Keratinocyte (primary cell): Measurements from ENCODE around the gene KIRREL2. TPM values are rescaled to one million over a fixed set of nuclear protein-coding genes. Genes with fewer than 3 reads are reported as not detected.

Experiments
- DNase-seq: peaks from one replicate; pipeline ENCODE4 v3.0.0-alpha.2; 2011; ENCODE audit warnings: low read depth, missing footprints, low spot score
- FAIRE-seq: peaks from 2 replicates; lab custom pipeline; 2011; peaks lifted over from hg19 to GRCh38; lab: Jason Lieb, UNC
- H2AFZ ChIP-seq: 2 replicates; pipeline ENCODE4 v1.6.0; 2012; ENCODE audit warnings: low read length, control low read depth, inconsistent platforms; ENCODE audit not compliant: control insufficient read depth
- H3K27ac ChIP-seq: 2 replicates; pipeline ENCODE4 v1.5.1; 2011; ENCODE audit warnings: low read length; ENCODE audit not compliant: control insufficient read depth, insufficient read depth
- H3K27me3 ChIP-seq: 3 replicates; pipeline ENCODE4 v1.6.0; 2011; ENCODE audit warnings: low read length; ENCODE audit not compliant: control insufficient read depth, insufficient read depth; ENCODE audit errors: extremely low read depth
- H3K36me3 ChIP-seq, 2 experiments: 2 replicates in 1 of 2; 3 replicates in 1 of 2; pipeline ENCODE4 v1.5.1; 2011; ENCODE audit warnings: low read length in 2 of 2, mild to moderate bottlenecking in 1 of 2; ENCODE audit not compliant: control insufficient read depth in 2 of 2, insufficient read depth in 2 of 2; ENCODE audit errors: extremely low read depth in 1 of 2
- H3K4me1 ChIP-seq: 3 replicates; pipeline ENCODE4 v1.5.1; 2011; ENCODE audit warnings: low read length; ENCODE audit not compliant: control insufficient read depth, insufficient read depth; ENCODE audit errors: extremely low read depth
- H3K4me2 ChIP-seq: 3 replicates; pipeline ENCODE4 v1.6.0; 2011; ENCODE audit warnings: low read depth, low read length; ENCODE audit not compliant: control insufficient read depth, insufficient read depth; ENCODE audit errors: extremely low read depth
- H3K4me3 ChIP-seq, 3 experiments: fragments of 200-600 bp in 1 of 3; sonication (generic) in 1 of 3; 2 replicates in 2 of 3; 3 replicates in 1 of 3; pipeline ENCODE4 v1.5.1; 2011 to 2016; ENCODE audit warnings: low read length in 3 of 3, mild to moderate bottlenecking in 3 of 3, control low read depth in 2 of 3, inconsistent platforms in 1 of 3, low read depth in 1 of 3, mixed read lengths in 1 of 3, mixed run types in 1 of 3, moderate library complexity in 1 of 3; ENCODE audit not compliant: control insufficient read depth in 2 of 3, insufficient read depth in 2 of 3; ENCODE audit errors: extremely low read depth in 1 of 3
- H3K79me2 ChIP-seq: 2 replicates; pipeline ENCODE4 v1.6.0; 2012; ENCODE audit warnings: low read length; ENCODE audit not compliant: control insufficient read depth, insufficient read depth
- H3K9ac ChIP-seq: 3 replicates; pipeline ENCODE4 v1.6.0; 2011; ENCODE audit warnings: low read length; ENCODE audit not compliant: control insufficient read depth, insufficient read depth; ENCODE audit errors: extremely low read depth
- H3K9me1 ChIP-seq: 3 replicates; pipeline ENCODE4 v1.6.0; 2011; ENCODE audit warnings: low read length; ENCODE audit not compliant: control insufficient read depth, insufficient read depth; ENCODE audit errors: extremely low read depth
- H3K9me3 ChIP-seq: 2 replicates; pipeline ENCODE4 v1.5.1; 2012; ENCODE audit warnings: low read depth, low read length; ENCODE audit not compliant: control insufficient read depth
- H4K20me1 ChIP-seq: 3 replicates; pipeline ENCODE4 v1.6.0; 2011; ENCODE audit warnings: low read length; ENCODE audit not compliant: control insufficient read depth, insufficient read depth; ENCODE audit errors: extremely low read depth
- CTCF ChIP-seq, 3 experiments: IDR thresholded peaks in 1 of 3; conservative IDR thresholded peaks in 1 of 3; optimal IDR thresholded peaks in 1 of 3; 2 replicates in 2 of 3; 3 replicates in 1 of 3; pipeline versions ENCODE3 to v1.5.1; 2011; ENCODE audit warnings: low read length in 3 of 3, mild to moderate bottlenecking in 3 of 3, moderate library complexity in 2 of 3, control low read depth in 1 of 3, inconsistent platforms in 1 of 3; ENCODE audit not compliant: insufficient read depth in 2 of 3; ENCODE audit errors: extremely low read depth in 1 of 3
- EZH2 ChIP-seq: IDR thresholded peaks from one replicate; pipeline ENCODE4 v1.6.1; 2012; ENCODE audit warnings: inconsistent platforms, mild to moderate bottlenecking, low read length, moderate library complexity
- dilution Hi-C: fragments of 300-500 bp; cut with MboI; formaldehyde crosslinking; loops from one replicate; pipeline ENCODE4 v1.7.0; 2020; ENCODE audit warnings: low sequenced_read_pairs; ENCODE audit not compliant: extremely low pct_ligation_motif_present
- polyA plus RNA-seq, 5 experiments: library from polyadenylated mRNA; depleted of rRNA in 3 of 5; stranded (reverse) in 3 of 5; stranded (forward) in 1 of 5; unstranded in 1 of 5; fragments of >200 nt; gene quantifications; 1 replicate in 1 of 5; 2 replicates in 3 of 5; 3 replicates in 1 of 5; pipeline versions ENCODE4 v1.2.1 to v1.2.3, GENCODE V29; 2011 to 2012; ENCODE audit warnings: missing spikeins in 2 of 5, low read depth in 1 of 5, low replicate concordance in 1 of 5

Gene KIRREL2
- polyA plus RNA-seq, 1 donor (not counting 4 experiments of a cell fraction or from before 2014, with no cell fraction given), result not detected

GRCh38 chr19:35901854-35902661, 45.3 kb downstream of the KIRREL2 start, which contains the start of gene HCST:
Gene HCST, plus strand, starts transcription at chr19:35902529. Its CDS starts 65 bp downstream, at chr19:35902594.
- no peak for DNase-seq
- dilution Hi-C loops, result no loop called here
- Histone ChIP-seq H3K27me3 (no peaks in the 10 kb centered on the region), H3K9me3 (no peaks in the 10 kb centered on the region), H3K4me2 (peak within 1 kb of the TSS; percentile 74), H3K79me2 (peaks cover 16% of the 10 kb centered on the region), H3K9ac (peak within 1 kb of the TSS; percentile 50), H3K36me3 (peaks cover 0 to 5% of the 10 kb centered on the region in 2 experiments), H3K4me1 (peaks cover 30% of the 10 kb centered on the region), H3K4me3 (peak within 1 kb of the TSS in 2 of 3 experiments; percentile 16 to 47), H4K20me1 (no peaks in the 10 kb centered on the region), H3K27ac (peak within 1 kb of the TSS; percentile 30), H2AFZ (peak within 1 kb of the TSS; percentile 71), H3K9me1 (no peaks in the 10 kb centered on the region)
- peak; percentile 75 for FAIRE-seq
- no peak for TF ChIP-seq CTCF (optimal IDR thresholded peaks at IDR 0.05 in 1 of 3, IDR thresholded peaks at IDR 0.05 in 1 of 3, conservative IDR thresholded peaks at IDR 0.05 in 1 of 3; ENCODE audit: extremely low read depth in 1 of 3, insufficient read depth in 2 of 3, low read length in 3 of 3)
- TF ChIP-seq EZH2, result no peak

GRCh38 chr19:35902870-35903475, 46.3 kb downstream of the KIRREL2 start:
- Histone ChIP-seq H3K4me3 (peak overlapping the region in 2 of 3 experiments; percentile 16 to 47), H3K9ac (peak overlapping the region; percentile 50), H3K27ac (no peak overlapping the region), H3K9me3 (no peaks in the 10 kb centered on the region), H2AFZ (peak overlapping the region; percentile 71), H4K20me1 (no peaks in the 10 kb centered on the region), H3K27me3 (no peaks in the 10 kb centered on the region), H3K4me2 (peak overlapping the region; percentile 74), H3K4me1 (peaks cover 30% of the 10 kb centered on the region), H3K79me2 (peaks cover 10% of the 10 kb centered on the region), H3K36me3 (no peaks in the 10 kb centered on the region), H3K9me1 (no peaks in the 10 kb centered on the region)
- dilution Hi-C loops, result no loop called here
- no peak for DNase-seq
- FAIRE-seq, result no peak
- no peak for TF ChIP-seq EZH2
- TF ChIP-seq CTCF (optimal IDR thresholded peaks at IDR 0.05 in 1 of 3, IDR thresholded peaks at IDR 0.05 in 1 of 3, conservative IDR thresholded peaks at IDR 0.05 in 1 of 3; ENCODE audit: extremely low read depth in 1 of 3, insufficient read depth in 2 of 3, low read length in 3 of 3), result no peak
